HG03521 (cell line): ENCODE results near the gene ANKRD30B.
"Not testable (repeated sequence)": the region's sequence is repeated elsewhere in the genome, so short reads cannot be mapped to it uniquely, and the experiment has no call there.

Experiments
- ATAC-seq: cut with Tn5 transposase; IDR thresholded peaks from one replicate; pipeline ENCODE4 v1.9.1; 2021; ENCODE audit warnings: mild to moderate bottlenecking, moderate library complexity; ENCODE audit not compliant: unreplicated experiment

Gene ANKRD30B

DNA sequence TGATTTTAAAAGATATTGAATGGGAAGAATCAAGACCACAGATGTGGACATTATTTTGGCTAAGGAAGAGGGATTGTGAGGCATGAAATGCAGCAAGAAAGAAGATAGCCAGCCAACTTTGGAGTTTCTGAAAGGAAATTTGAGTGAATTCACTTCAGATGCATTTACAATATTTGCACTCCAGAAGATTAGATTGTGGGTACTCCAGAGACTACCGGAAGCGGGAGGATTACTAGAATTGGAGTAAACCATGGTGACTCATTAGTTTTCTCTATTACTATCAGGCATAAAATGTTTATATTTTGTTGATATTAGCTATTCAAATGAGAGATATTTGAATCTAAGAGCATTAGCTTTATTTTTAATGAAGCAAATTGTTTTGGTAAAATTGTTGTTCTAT, 93.6 kb downstream of the ANKRD30B start:
- not testable (repeated sequence) for ATAC-seq

DNA sequence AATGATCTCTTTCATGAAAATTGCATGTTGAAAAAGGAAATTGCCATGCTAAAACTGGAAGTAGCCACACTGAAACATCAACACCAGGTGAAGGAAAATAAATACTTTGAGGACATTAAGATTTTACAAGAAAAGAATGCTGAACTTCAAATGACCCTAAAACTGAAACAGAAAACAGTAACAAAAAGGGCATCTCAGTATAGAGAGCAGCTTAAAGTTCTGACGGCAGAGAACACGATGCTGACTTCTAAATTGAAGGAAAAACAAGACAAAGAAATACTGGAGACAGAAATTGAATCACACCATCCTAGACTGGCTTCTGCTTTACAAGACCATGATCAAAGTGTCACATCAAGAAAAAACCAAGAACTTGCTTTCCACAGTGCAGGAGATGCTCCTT, 103.6 kb downstream of the ANKRD30B start:
- not testable (repeated sequence) for ATAC-seq

DNA sequence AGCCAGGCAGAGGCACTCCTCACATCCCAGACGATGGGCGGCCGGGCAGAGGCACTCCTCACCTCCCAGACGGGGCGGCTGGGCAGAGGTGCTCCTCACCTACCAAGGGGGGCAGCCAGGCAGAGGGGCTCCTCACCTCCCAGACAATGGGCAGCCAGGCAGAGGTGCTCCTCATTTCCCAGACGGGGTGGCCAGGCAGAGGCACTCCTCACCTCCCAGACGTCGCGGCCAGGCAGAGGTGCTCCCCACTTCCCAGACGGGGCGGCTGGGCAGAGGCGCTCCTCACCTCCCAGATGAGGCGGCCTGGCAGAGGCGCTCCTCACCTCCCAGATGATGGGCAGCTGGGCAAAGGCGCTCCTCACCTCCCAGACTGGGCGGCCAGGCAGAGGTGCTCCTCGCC, 107.7 kb downstream of the ANKRD30B start:
- ATAC-seq: not testable (repeated sequence)

DNA sequence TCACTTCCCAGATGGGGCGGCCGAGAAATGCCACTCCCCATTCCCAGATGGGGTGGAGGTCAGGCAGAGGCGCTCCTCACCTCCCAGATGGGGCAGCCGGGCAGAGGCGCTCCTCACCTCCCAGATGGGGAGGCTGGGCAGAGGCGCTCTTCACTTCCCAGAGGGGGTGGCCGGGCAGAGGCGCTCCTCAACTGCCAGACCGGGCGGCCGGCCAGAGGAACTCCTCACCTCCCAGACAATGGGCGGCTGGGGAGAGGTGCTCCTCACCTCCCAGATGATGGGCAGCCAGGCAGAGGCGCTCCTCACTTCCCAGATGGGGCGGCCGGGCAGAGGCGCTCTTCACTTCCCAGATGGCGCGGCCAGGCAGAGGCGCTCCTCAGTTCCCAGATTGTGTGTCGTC, 108.3 kb downstream of the ANKRD30B start:
- ATAC-seq: not testable (repeated sequence)

DNA sequence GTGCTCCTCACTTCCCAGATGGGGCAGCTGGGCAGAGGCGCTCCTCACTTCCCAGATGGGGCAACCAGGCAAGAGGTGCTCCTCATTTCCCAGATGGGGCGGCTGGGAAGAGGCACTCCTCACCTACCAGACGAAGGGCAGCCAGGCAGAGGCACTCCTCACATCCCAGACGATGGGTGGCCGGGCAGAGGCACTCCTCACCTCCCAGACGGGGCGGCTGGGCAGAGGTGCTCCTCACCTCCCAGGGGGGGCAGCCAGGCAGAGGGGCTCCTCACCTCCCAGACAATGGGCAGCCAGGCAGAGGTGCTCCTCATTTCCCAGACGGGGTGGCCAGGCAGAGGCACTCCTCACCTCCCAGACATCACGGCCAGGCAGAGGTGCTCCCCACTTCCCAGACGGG, 110.5 kb downstream of the ANKRD30B start:
- ATAC-seq: not testable (repeated sequence)

DNA sequence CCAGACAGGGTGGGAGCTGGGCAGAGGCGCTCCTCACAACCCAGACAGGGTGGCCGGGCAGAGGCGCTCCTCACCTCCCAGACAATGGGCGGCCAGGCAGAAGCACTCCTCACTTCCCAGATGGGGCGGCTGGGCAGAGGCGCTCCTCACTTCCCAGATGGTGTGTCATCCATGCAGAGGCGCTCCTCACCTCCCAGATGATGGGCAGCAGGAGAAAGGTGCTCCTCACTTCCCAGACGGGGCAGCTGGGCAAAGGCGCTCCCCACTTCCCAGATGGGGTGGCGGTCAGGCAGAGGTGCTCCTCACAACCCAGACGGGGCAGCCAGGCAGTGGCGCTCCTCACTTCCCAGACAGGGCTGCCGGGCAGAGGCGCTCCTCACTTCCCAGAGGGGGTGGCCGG, 112.0 kb downstream of the ANKRD30B start:
- ATAC-seq: not testable (repeated sequence)

GRCh38 chr18:14866426-14866825, 118.5 kb downstream of the ANKRD30B start:
- not testable (repeated sequence) for ATAC-seq

DNA sequence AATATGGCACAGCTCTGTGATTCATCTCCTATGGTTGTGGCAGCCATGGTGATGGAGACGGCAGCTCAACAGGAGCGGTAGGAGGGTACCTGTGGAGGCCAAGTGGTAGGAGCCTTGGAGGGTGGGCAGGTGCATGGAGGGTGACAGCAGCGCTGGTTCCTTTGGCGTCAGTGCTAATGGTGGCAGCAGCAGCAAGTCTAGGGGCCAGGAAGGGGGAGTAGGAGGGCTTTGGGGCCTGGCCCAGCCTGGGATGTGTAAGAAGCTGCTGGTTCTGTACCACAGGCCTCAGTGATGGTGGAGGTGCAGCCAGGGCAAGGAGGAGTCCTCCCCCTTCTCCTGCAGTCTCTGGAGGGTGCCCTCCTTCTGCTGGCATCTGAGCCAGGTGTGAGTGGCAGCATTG, 120.0 kb downstream of the ANKRD30B start:
- ATAC-seq: not testable (repeated sequence)

- ATAC-seq: not testable (repeated sequence)
Measured at GRCh38 chr18:14868825-14869224, 120.9 kb downstream of the ANKRD30B start.

GRCh38 chr18:14878826-14879225, 130.9 kb downstream of the ANKRD30B start:
- ATAC-seq: not testable (repeated sequence)

GRCh38 chr18:14900435-14900834, 152.5 kb downstream of the ANKRD30B start:
- ATAC-seq: no peak
